Hepatocyte (in vitro differentiated cells): ENCODE results near the gene TUBA1C. TPM values are rescaled to one million over a fixed set of nuclear protein-coding genes. Genes with fewer than 3 reads are reported as not detected.

Experiments
- DNase-seq: peaks from one replicate; pipeline ENCODE4 v3.0.0-alpha.2; 2016; ENCODE audit warnings: low spot score
- H2AFZ ChIP-seq: fragments of 200-600 bp; sonication (generic); 2 replicates; pipeline ENCODE4 v1.6.0; 2016; ENCODE audit warnings: antibody characterized with exemption, mild to moderate bottlenecking
- H3K27ac ChIP-seq: fragments of 200-600 bp; sonication (generic); 2 replicates; pipeline ENCODE4 v1.5.1; 2016; ENCODE audit warnings: mild to moderate bottlenecking
- H3K27me3 ChIP-seq: fragments of 200-600 bp; sonication (generic); 2 replicates; pipeline ENCODE4 v1.6.1; 2016
- H3K36me3 ChIP-seq: fragments of 200-600 bp; sonication (generic); replicated peaks from 2 replicates; pipeline ENCODE4 v1.5.1; 2016; ENCODE audit warnings: low read depth; ENCODE audit not compliant: insufficient read depth
- H3K4me1 ChIP-seq: fragments of 200-600 bp; sonication (generic); 2 replicates; pipeline ENCODE4 v1.5.1; 2016; ENCODE audit warnings: mild to moderate bottlenecking, moderate library complexity; ENCODE audit not compliant: insufficient read depth
- H3K4me2 ChIP-seq: fragments of 200-600 bp; sonication (generic); 2 replicates; pipeline ENCODE4 v1.6.0; 2016
- H3K4me3 ChIP-seq: fragments of 200-600 bp; sonication (generic); 2 replicates; pipeline ENCODE4 v1.5.1; 2016; ENCODE audit warnings: mild to moderate bottlenecking
- H3K79me2 ChIP-seq: fragments of 200-600 bp; sonication (generic); 2 replicates; pipeline ENCODE4 v1.6.0; 2017; ENCODE audit warnings: mild to moderate bottlenecking
- H3K9me2 ChIP-seq: fragments of 200-600 bp; sonication (generic); replicated peaks from 2 replicates; pipeline ENCODE4 v1.6.0; 2017; ENCODE audit warnings: mild to moderate bottlenecking; ENCODE audit not compliant: insufficient read depth
- H3K9me3 ChIP-seq: fragments of 200-600 bp; sonication (generic); 2 replicates; pipeline ENCODE4 v1.5.1; 2016; ENCODE audit warnings: low read depth, mild to moderate bottlenecking
- H4K20me1 ChIP-seq: fragments of 200-600 bp; sonication (generic); 2 replicates; pipeline ENCODE4 v1.6.0; 2016; ENCODE audit warnings: mild to moderate bottlenecking; ENCODE audit not compliant: insufficient read depth, poor library complexity, severe bottlenecking
- EZH2 ChIP-seq: fragments of 200-600 bp; sonication (generic); IDR thresholded peaks from 2 replicates; pipeline ENCODE4 v1.6.1; 2016; ENCODE audit warnings: antibody characterized with exemption, mild to moderate bottlenecking, borderline replicate concordance
- EZH2phosphoT487 ChIP-seq: fragments of 200-600 bp; sonication (generic); IDR thresholded peaks from one replicate; pipeline ENCODE4 v1.6.1; 2018; ENCODE audit warnings: antibody characterized with exemption, mild to moderate bottlenecking, low read depth, moderate library complexity; ENCODE audit not compliant: unreplicated experiment, severe bottlenecking
- WGBS: methylation state at CpG from one replicate; pipeline ENCODE4 v1.1.6; 2016; ENCODE audit warnings: low lambda C conversion rate; ENCODE audit errors: missing lambda C conversion rate; 5-methylcytosine and 5-hydroxymethylcytosine counted together
- polyA plus RNA-seq: library from polyadenylated mRNA; unstranded; fragments of >200 nt; fragmentation: Nextera tagmentation; extraction: Ambion mirVana; gene quantifications from 2 replicates; pipeline ENCODE4 v1.2.1, GENCODE V29; 2016
- total RNA-seq: library from RNA; depleted of rRNA; stranded (reverse); fragments of >200 nt; gene quantifications from 2 replicates; pipeline ENCODE4 v1.2.3, GENCODE V29; 2014
- TF ChIP-seq, protein P1 (sequence below): fragments of 200-600 bp; sonication (generic); IDR thresholded peaks from 2 replicates; pipeline ENCODE4 v1.5.1; 2016; ENCODE audit warnings: antibody characterized with exemption, mild to moderate bottlenecking; ENCODE audit not compliant: poor library complexity

The TUBA1C gene
- total and polyA plus RNA-seq, 2 experiments from 2014 or later = 252 to 422 TPM

- H3K4me3 ChIP-seq = no peak overlapping the region
These were observed 28.5 kb upstream of the TUBA1C start for GRCh38 chr12:49236423-49236822.

DNA sequence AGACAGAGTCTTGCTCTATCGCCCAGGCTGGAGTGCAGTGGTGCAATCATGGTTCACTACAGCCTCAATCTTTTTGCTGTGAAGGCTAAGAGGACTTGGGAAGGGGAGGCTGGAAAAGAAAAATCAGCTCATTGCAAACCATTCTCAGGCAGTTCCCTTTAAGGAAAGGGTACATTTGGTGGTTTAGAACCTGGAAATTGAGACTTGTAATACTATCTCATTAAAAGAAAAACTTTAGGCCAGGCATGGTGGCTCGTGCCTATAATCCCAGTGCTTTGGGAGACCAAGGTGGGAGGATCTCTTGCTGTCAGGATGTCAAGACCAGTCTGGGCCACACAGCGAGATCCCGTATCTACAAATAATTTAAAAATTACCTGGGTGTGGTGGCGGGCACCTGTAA lies 21.3 kb upstream of the TUBA1C start:
- Histone ChIP-seq H3K4me2 (no peak overlapping the region), H4K20me1 (no peaks in the 10 kb centered on the region)

More at GRCh38 chr12:49236423-49236822, 28.5 kb upstream of the TUBA1C start:
- TF ChIP-seq, protein P1, sequence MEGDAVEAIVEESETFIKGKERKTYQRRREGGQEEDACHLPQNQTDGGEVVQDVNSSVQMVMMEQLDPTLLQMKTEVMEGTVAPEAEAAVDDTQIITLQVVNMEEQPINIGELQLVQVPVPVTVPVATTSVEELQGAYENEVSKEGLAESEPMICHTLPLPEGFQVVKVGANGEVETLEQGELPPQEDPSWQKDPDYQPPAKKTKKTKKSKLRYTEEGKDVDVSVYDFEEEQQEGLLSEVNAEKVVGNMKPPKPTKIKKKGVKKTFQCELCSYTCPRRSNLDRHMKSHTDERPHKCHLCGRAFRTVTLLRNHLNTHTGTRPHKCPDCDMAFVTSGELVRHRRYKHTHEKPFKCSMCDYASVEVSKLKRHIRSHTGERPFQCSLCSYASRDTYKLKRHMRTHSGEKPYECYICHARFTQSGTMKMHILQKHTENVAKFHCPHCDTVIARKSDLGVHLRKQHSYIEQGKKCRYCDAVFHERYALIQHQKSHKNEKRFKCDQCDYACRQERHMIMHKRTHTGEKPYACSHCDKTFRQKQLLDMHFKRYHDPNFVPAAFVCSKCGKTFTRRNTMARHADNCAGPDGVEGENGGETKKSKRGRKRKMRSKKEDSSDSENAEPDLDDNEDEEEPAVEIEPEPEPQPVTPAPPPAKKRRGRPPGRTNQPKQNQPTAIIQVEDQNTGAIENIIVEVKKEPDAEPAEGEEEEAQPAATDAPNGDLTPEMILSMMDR = no peak
- no peak for TF ChIP-seq EZH2phosphoT487
- TF ChIP-seq EZH2 = no peak
- Histone ChIP-seq H3K79me2 (no peaks in the 10 kb centered on the region), H3K27ac (no peak overlapping the region), H4K20me1 (no peaks in the 10 kb centered on the region), H3K4me1 (peaks cover 15% of the 10 kb centered on the region), H3K9me2 (no peaks in the 10 kb centered on the region), H3K9me3 (no peaks in the 10 kb centered on the region), H3K36me3 (no peaks in the 10 kb centered on the region), H2AFZ (no peak overlapping the region), H3K27me3 (no peaks in the 10 kb centered on the region), H3K4me2 (no peak overlapping the region)
- DNase-seq = no peak
- 93% methylated on average over 1 of the region's 1 CpG for WGBS

DNA sequence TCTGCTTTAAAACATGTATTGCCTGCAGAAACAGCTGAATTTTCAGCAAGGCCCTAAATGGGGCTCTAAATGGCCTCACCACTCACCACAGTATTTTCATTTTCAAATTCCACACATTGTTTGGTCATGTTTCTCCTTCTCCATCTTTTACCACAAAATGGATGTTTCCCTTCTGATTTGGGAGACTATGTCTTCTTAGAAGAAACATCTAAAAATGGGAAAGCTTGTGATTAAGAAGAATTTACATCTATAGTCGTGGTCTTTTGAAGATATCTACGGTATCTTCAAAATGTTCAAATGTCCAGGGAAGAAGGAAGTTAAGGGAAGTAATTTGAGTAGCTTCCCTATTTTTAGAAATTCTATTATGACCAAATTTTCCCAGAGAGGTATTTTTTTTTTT lies 20.7 kb upstream of the TUBA1C start:
- H3K9me3 ChIP-seq = no peaks in the 10 kb centered on the region
- no peak overlapping the region for H3K4me3 ChIP-seq
- no peak overlapping the region for H2AFZ ChIP-seq
- DNase-seq = no peak
- H3K4me1 ChIP-seq = no peaks in the 10 kb centered on the region
- H3K4me2 ChIP-seq = no peak overlapping the region
- no peaks in the 10 kb centered on the region for H3K36me3 ChIP-seq
- H3K9me2 ChIP-seq = no peaks in the 10 kb centered on the region
- no peaks in the 10 kb centered on the region for H3K27me3 ChIP-seq
- H3K79me2 ChIP-seq = no peaks in the 10 kb centered on the region
- H3K27ac ChIP-seq = no peak overlapping the region
- TF ChIP-seq EZH2 = no peak
- TF ChIP-seq, protein P1 = no peak
- TF ChIP-seq EZH2phosphoT487 = no peak
- WGBS = 80% methylated on average over 2 of the region's 2 CpGs
- no peaks in the 10 kb centered on the region for H4K20me1 ChIP-seq

More for the DNA sequence above, 21.3 kb upstream of the TUBA1C start:
- Histone ChIP-seq H3K27me3 (no peaks in the 10 kb centered on the region), H3K4me1 (no peaks in the 10 kb centered on the region), H3K36me3 (no peaks in the 10 kb centered on the region), H3K79me2 (no peaks in the 10 kb centered on the region), H3K27ac (no peak overlapping the region), H3K9me3 (no peaks in the 10 kb centered on the region), H2AFZ (no peak overlapping the region), H3K4me3 (no peak overlapping the region), H3K9me2 (no peaks in the 10 kb centered on the region)
- WGBS = 98% methylated on average over 5 of the region's 5 CpGs
- TF ChIP-seq EZH2 (no peak), EZH2phosphoT487 (no peak)
- TF ChIP-seq, protein P1 = no peak
- DNase-seq = no peak

GRCh38 chr12:49251357-49251756 lies 13.5 kb upstream of the TUBA1C start:
- DNase-seq = no peak
- TF ChIP-seq, protein P1 = no peak
- no peak for TF ChIP-seq EZH2
- TF ChIP-seq EZH2phosphoT487 = no peak
- Histone ChIP-seq H3K4me1 (no peaks in the 10 kb centered on the region), H3K4me3 (no peak overlapping the region), H3K9me2 (no peaks in the 10 kb centered on the region), H3K36me3 (no peaks in the 10 kb centered on the region), H3K27me3 (no peaks in the 10 kb centered on the region), H3K79me2 (no peaks in the 10 kb centered on the region), H3K27ac (no peak overlapping the region), H3K9me3 (no peaks in the 10 kb centered on the region), H3K4me2 (no peak overlapping the region), H4K20me1 (no peaks in the 10 kb centered on the region), H2AFZ (no peak overlapping the region)
- WGBS = 87% methylated on average over 5 of the region's 5 CpGs
